Smooth muscle cell (in vitro differentiated cells): ENCODE data around the gene SMYD4. TPM values are rescaled to one million over a fixed set of nuclear protein-coding genes. Genes with fewer than 3 reads are reported as not detected.

Experiments
- DNase-seq: peaks from one replicate; lab custom pipeline; 2025; ENCODE audit not compliant: unreplicated experiment; lab: John Stamatoyannopoulos, UW
- H2AFZ ChIP-seq: fragments of 200-600 bp; sonication (generic); 2 replicates; pipeline ENCODE4 v1.6.0; 2016; ENCODE audit warnings: antibody characterized with exemption, low read depth, mild to moderate bottlenecking
- H3F3A ChIP-seq: fragments of 200-600 bp; sonication (generic); 2 replicates; pipeline ENCODE4 v1.6.0; 2017; ENCODE audit warnings: antibody characterized with exemption, low read depth
- H3K27ac ChIP-seq: fragments of 200-600 bp; sonication (generic); 2 replicates; pipeline ENCODE4 v1.5.1; 2016; ENCODE audit warnings: low read depth, mild to moderate bottlenecking
- H3K27me3 ChIP-seq: fragments of 200-600 bp; sonication (generic); 2 replicates; pipeline ENCODE4 v1.6.1; 2016; ENCODE audit warnings: low read depth, mild to moderate bottlenecking
- H3K36me3 ChIP-seq: fragments of 200-600 bp; sonication (generic); 2 replicates; pipeline ENCODE4 v1.5.1; 2016; ENCODE audit warnings: low read depth
- H3K4me1 ChIP-seq: fragments of 200-600 bp; sonication (generic); 2 replicates; pipeline ENCODE4 v1.5.1; 2016; ENCODE audit warnings: low read depth
- H3K4me2 ChIP-seq: fragments of 200-600 bp; sonication (generic); 2 replicates; pipeline ENCODE4 v1.6.0; 2016; ENCODE audit warnings: mild to moderate bottlenecking
- H3K4me3 ChIP-seq: fragments of 200-600 bp; sonication (generic); 2 replicates; pipeline ENCODE4 v1.5.1; 2016; ENCODE audit warnings: mild to moderate bottlenecking
- H3K79me2 ChIP-seq: fragments of 200-600 bp; sonication (generic); 2 replicates; pipeline ENCODE4 v1.6.0; 2016; ENCODE audit warnings: low read depth, mild to moderate bottlenecking
- H3K9ac ChIP-seq: fragments of 200-600 bp; sonication (generic); 2 replicates; pipeline ENCODE4 v1.6.0; 2016; ENCODE audit warnings: low read depth
- H3K9me3 ChIP-seq: fragments of 200-600 bp; sonication (generic); replicated peaks from 2 replicates; pipeline ENCODE4 v1.5.1; 2016; ENCODE audit warnings: low read depth
- H4K20me1 ChIP-seq: fragments of 200-600 bp; sonication (generic); 2 replicates; pipeline ENCODE4 v1.6.0; 2016; ENCODE audit warnings: low read depth
- WGBS: methylation state at CpG from one replicate; pipeline ENCODE4 v1.1.7; 2016; ENCODE audit warnings: low lambda C conversion rate; 5-methylcytosine and 5-hydroxymethylcytosine counted together
- polyA plus RNA-seq: library from polyadenylated mRNA; unstranded; fragments of >200 nt; fragmentation: Nextera tagmentation; extraction: Ambion mirVana; gene quantifications from 2 replicates; pipeline ENCODE4 v1.2.1, GENCODE V29; 2016
- total RNA-seq: library from RNA; depleted of rRNA; stranded (reverse); fragments of >200 nt; gene quantifications from 2 replicates; pipeline ENCODE4 v1.2.3, GENCODE V29; 2014
- TF ChIP-seq, protein P1 (sequence below): fragments of 200-600 bp; sonication (generic); IDR thresholded peaks from 2 replicates; pipeline ENCODE4 v1.5.1; 2017; ENCODE audit warnings: borderline replicate concordance, mild to moderate bottlenecking, antibody characterized with exemption; ENCODE audit not compliant: insufficient read depth, poor library complexity, severe bottlenecking

SMYD4 gene
- total and polyA plus RNA-seq, 2 experiments from 2014 or later, result 9.5 to 11.1 TPM

DNA sequence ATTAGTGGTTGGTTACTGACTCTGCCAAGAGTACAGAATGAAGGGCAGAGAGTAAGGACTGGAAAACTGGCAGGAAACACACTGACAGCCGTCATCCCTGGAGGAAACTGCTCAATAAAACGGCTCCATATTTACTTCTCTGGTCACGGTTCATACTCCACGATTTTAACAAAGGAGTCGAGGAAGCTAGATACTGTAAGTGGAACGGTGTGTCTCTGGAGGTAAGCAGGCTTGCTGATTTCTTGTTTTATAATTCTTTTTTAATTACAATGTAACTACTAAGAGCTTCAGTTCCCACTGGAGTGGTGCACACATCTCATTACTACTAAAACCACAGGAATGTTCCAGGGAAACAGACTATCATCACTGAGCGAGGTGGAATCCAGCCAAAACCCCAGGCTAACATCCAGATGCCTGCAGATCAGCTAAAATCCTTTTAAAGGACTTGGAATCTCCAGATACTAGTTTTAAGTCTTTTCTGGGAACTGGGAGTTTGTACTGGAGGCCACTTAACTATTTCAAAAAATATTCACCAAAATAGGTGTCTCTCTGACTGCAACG, 50.1 kb downstream of the SMYD4 start:
- H3K9me3 ChIP-seq, result no peaks in the 10 kb centered on the region
- no peak overlapping the region for H3K4me3 ChIP-seq
- H3K4me2 ChIP-seq, result peak overlapping the region; percentile 67
- H3K27me3 ChIP-seq, result no peaks in the 10 kb centered on the region
- no peaks in the 10 kb centered on the region for H3K36me3 ChIP-seq
- no peak overlapping the region for H2AFZ ChIP-seq
- TF ChIP-seq, protein P1, sequence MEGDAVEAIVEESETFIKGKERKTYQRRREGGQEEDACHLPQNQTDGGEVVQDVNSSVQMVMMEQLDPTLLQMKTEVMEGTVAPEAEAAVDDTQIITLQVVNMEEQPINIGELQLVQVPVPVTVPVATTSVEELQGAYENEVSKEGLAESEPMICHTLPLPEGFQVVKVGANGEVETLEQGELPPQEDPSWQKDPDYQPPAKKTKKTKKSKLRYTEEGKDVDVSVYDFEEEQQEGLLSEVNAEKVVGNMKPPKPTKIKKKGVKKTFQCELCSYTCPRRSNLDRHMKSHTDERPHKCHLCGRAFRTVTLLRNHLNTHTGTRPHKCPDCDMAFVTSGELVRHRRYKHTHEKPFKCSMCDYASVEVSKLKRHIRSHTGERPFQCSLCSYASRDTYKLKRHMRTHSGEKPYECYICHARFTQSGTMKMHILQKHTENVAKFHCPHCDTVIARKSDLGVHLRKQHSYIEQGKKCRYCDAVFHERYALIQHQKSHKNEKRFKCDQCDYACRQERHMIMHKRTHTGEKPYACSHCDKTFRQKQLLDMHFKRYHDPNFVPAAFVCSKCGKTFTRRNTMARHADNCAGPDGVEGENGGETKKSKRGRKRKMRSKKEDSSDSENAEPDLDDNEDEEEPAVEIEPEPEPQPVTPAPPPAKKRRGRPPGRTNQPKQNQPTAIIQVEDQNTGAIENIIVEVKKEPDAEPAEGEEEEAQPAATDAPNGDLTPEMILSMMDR, result no peak
- no peaks in the 10 kb centered on the region for H3K79me2 ChIP-seq
- 6% methylated on average over 8 of the region's 8 CpGs for WGBS
- peak overlapping the region; percentile 98 for H3K27ac ChIP-seq
- peaks cover 53% of the 10 kb centered on the region for H3F3A ChIP-seq
- H3K9ac ChIP-seq, result peak overlapping the region; percentile 39
- H3K4me1 ChIP-seq, result no peaks in the 10 kb centered on the region
- no peaks in the 10 kb centered on the region for H4K20me1 ChIP-seq
- DNase-seq, result peak; percentile 32

DNA sequence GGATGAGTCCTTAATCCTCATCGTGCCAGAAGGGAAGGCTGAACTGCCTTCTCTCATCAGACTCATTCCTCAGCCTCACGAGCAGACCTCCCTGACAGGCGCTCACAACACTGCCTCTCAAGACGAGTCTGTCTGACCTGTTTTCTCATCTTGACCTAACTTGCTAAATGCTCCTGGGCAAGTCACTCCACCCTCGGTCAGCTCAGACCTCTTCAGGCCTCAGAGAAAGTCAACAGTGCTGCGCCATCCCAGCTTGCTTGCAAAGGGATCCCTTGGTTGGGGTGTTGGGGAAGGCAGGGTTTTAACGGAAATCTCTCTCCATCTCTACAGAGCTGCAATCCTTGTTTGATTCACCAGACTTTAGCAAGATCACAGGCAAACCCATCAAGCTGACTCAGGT, 52.8 kb downstream of the SMYD4 start:
- Histone ChIP-seq H2AFZ (no peak overlapping the region), H3K79me2 (no peaks in the 10 kb centered on the region), H3K27ac (no peak overlapping the region), H3K4me3 (no peak overlapping the region), H3K4me1 (no peaks in the 10 kb centered on the region), H3K4me2 (no peak overlapping the region), H3K36me3 (no peaks in the 10 kb centered on the region), H3F3A (peaks cover 49% of the 10 kb centered on the region), H4K20me1 (no peaks in the 10 kb centered on the region), H3K9ac (no peak overlapping the region), H3K27me3 (no peaks in the 10 kb centered on the region), H3K9me3 (no peaks in the 10 kb centered on the region)
- TF ChIP-seq, protein P1, result no peak
- no peak for DNase-seq
- WGBS, result 78% methylated on average over 7 of the region's 7 CpGs

DNA sequence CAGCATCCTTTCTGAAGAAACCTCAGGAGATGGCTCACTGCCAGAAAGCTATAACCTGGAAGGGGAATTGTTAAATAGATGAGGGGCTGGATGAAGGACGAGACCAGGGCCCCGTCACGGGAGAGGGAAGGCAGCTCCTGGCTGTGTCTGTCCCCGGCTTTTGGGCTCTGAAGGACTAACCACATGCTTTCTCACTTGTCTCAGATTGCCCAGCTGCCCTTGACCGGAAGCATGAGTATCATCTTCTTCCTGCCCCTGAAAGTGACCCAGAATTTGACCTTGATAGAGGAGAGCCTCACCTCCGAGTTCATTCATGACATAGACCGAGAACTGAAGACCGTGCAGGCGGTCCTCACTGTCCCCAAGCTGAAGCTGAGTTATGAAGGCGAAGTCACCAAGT, 53.4 kb downstream of the SMYD4 start:
- H3F3A ChIP-seq, result peaks cover 46% of the 10 kb centered on the region
- no peak overlapping the region for H3K4me2 ChIP-seq
- no peaks in the 10 kb centered on the region for H3K4me1 ChIP-seq
- H3K79me2 ChIP-seq, result no peaks in the 10 kb centered on the region
- H3K9me3 ChIP-seq, result no peaks in the 10 kb centered on the region
- TF ChIP-seq, protein P1, result no peak
- WGBS, result 95% methylated on average over 10 of the region's 10 CpGs
- H4K20me1 ChIP-seq, result no peaks in the 10 kb centered on the region
- H3K27ac ChIP-seq, result no peak overlapping the region
- H3K9ac ChIP-seq, result no peak overlapping the region
- H3K36me3 ChIP-seq, result no peaks in the 10 kb centered on the region
- no peak overlapping the region for H2AFZ ChIP-seq
- no peak for DNase-seq
- H3K27me3 ChIP-seq, result no peaks in the 10 kb centered on the region
- H3K4me3 ChIP-seq, result no peak overlapping the region
